GM12878 (cell line): Measurements from ENCODE around the gene PLEK2. TPM values are rescaled to one million over a fixed set of nuclear protein-coding genes. Genes with fewer than 3 reads are reported as not detected.

Experiments
- ATAC-seq: fragments of 200-7000 bp; cut with Tn5 transposase; 3 replicates; pipeline ENCODE4 v1.9.1; 2020; ENCODE audit warnings: mild to moderate bottlenecking, moderate library complexity
- BruUV-seq: library from RNA; stranded (reverse); fragments of 400-500 nt; replicated peaks from 2 replicates; lab custom pipeline; 2021; lab: Mats Ljungman, UMichigan
- CTCF ChIA-PET: fragments of 300-600 bp; sonication (Branson Sonifier 250); formaldehyde crosslinking; extraction: SDS; loops from one replicate; lab custom pipeline; 2021; ENCODE audit warnings: inconsistent platforms; lab: Yijun Ruan, JAX
- POLR2A ChIA-PET: fragments of 350-600 bp; formaldehyde crosslinking; extraction: SDS; loops from one replicate; lab custom pipeline; 2021; ENCODE audit warnings: inconsistent platforms; lab: Charles Lee
- RAD21 ChIA-PET: fragments of 300-600 bp; sonication (Branson Sonifier 250); formaldehyde crosslinking; loops from one replicate; lab custom pipeline; 2023; ENCODE audit warnings: antibody characterized with exemption; ENCODE audit not compliant: unreplicated experiment; lab: Charles Lee
- SMC1A ChIA-PET: fragments of 300-600 bp; sonication (Branson Sonifier 250); formaldehyde crosslinking; loops from one replicate; lab custom pipeline; 2023; ENCODE audit not compliant: unreplicated experiment, uncharacterized antibody; lab: Charles Lee
- DNase-seq: peaks from one replicate; pipeline ENCODE4 v3.0.0-alpha.2; 2011; ENCODE audit warnings: low read depth, low spot score
- FAIRE-seq: peaks from 3 replicates; lab custom pipeline; 2011; peaks lifted over from hg19 to GRCh38; lab: Jason Lieb, UNC
- H2AFZ ChIP-seq: 2 replicates; pipeline ENCODE4 v1.6.0; 2011; ENCODE audit warnings: low read depth, low read length, control low read depth; ENCODE audit not compliant: control insufficient read depth
- H3K27ac ChIP-seq: 2 replicates; pipeline ENCODE4 v1.5.1; 2011; ENCODE audit warnings: control low read depth; ENCODE audit not compliant: control insufficient read depth, insufficient read depth
- H3K27me3 ChIP-seq, 2 experiments: replicated peaks in 1 of 2; 2 replicates each; pipeline versions ENCODE4 v1.6.0 to v1.6.1; 2011; ENCODE audit warnings: low read length in 1 of 2; ENCODE audit not compliant: control insufficient read depth in 2 of 2, insufficient read depth in 2 of 2
- H3K36me3 ChIP-seq, 2 experiments: 2 replicates each; pipeline ENCODE4 v1.5.1; 2011; ENCODE audit warnings: low read length in 1 of 2; ENCODE audit not compliant: control insufficient read depth in 2 of 2, insufficient read depth in 2 of 2
- H3K4me1 ChIP-seq: 2 replicates; pipeline ENCODE4 v1.6.1; 2011; ENCODE audit warnings: mild to moderate bottlenecking, low read length, moderate library complexity, mixed read lengths; ENCODE audit not compliant: control insufficient read depth, insufficient read depth
- H3K4me2 ChIP-seq: 2 replicates; pipeline ENCODE4 v1.6.0; 2011; ENCODE audit warnings: control low read depth; ENCODE audit not compliant: control insufficient read depth, insufficient read depth
- H3K4me3 ChIP-seq: fragments of 200-600 bp; sonication (generic); 2 replicates; pipeline ENCODE4 v1.5.1; 2016
- H3K79me2 ChIP-seq: 2 replicates; pipeline ENCODE4 v1.6.0; 2011; ENCODE audit warnings: low read length; ENCODE audit not compliant: control insufficient read depth, insufficient read depth
- H3K9ac ChIP-seq: 2 replicates; pipeline ENCODE4 v1.8.0; 2011; ENCODE audit warnings: low read length, control low read depth, mixed read lengths; ENCODE audit not compliant: control insufficient read depth, insufficient read depth
- H3K9me3 ChIP-seq: replicated peaks from 3 replicates; pipeline ENCODE4 v1.5.1; 2011; ENCODE audit warnings: mild to moderate bottlenecking, low read length; ENCODE audit not compliant: control insufficient read depth, insufficient read depth
- H4K20me1 ChIP-seq: 2 replicates; pipeline ENCODE4 v1.6.0; 2011; ENCODE audit not compliant: control insufficient read depth, insufficient read depth
- BACH1 ChIP-seq: fragments of 450-650 bp; IDR thresholded peaks from 2 replicates; pipeline ENCODE4 v1.6.1; 2017; ENCODE audit warnings: mild to moderate bottlenecking, borderline replicate concordance
- CBX3 ChIP-seq: fragments of 200-600 bp; sonication (generic); IDR thresholded peaks from 2 replicates; pipeline ENCODE4 v1.6.1; 2016; ENCODE audit warnings: low read depth, borderline replicate concordance
- CHD1 ChIP-seq: IDR thresholded peaks from 2 replicates; pipeline ENCODE4 v1.6.1; 2012; ENCODE audit warnings: low read depth, low read length, improper control_type of control experiment
- CHD4 ChIP-seq: fragments of 200-600 bp; sonication (generic); IDR thresholded peaks from 2 replicates; pipeline ENCODE4 v1.6.1; 2016; ENCODE audit warnings: mild to moderate bottlenecking
- CREM ChIP-seq: IDR thresholded peaks from 2 replicates; pipeline ENCODE4 v1.6.1; 2014; ENCODE audit warnings: antibody characterized with exemption, low read depth
- EED ChIP-seq: sonication (generic); IDR thresholded peaks from 2 replicates; pipeline ENCODE4 v1.6.1; 2016; ENCODE audit warnings: antibody characterized with exemption, low read depth
- ETV6 ChIP-seq, 2 experiments: fragments of 450-650 bp in 1 of 2; IDR thresholded peaks in 1 of 2; conservative IDR thresholded peaks in 1 of 2; 2 replicates each; pipeline ENCODE4 v1.6.1; 2014; ENCODE audit warnings: antibody characterized with exemption in 1 of 2, borderline replicate concordance in 1 of 2, low read depth in 1 of 2, mild to moderate bottlenecking in 1 of 2, moderate library complexity in 1 of 2
- MAX ChIP-seq: IDR thresholded peaks from 2 replicates; pipeline ENCODE4 v1.6.1; 2012; ENCODE audit warnings: low read depth, low read length, improper control_type of control experiment
- POLR2A ChIP-seq: IDR thresholded peaks from 2 replicates; pipeline ENCODE4 v1.6.1; 2011; ENCODE audit warnings: low read depth, mild to moderate bottlenecking, low read length
- POLR2AphosphoS5 ChIP-seq: IDR thresholded peaks from 2 replicates; pipeline ENCODE4 v1.6.1; 2011; ENCODE audit warnings: mild to moderate bottlenecking, low read length, inconsistent platforms
- RB1 ChIP-seq: fragments of 450-650 bp; formaldehyde crosslinking; IDR thresholded peaks from 2 replicates; pipeline ENCODE4 v1.6.1; 2017; ENCODE audit warnings: mild to moderate bottlenecking, borderline replicate concordance
- SMC3 ChIP-seq: IDR thresholded peaks from 2 replicates; pipeline ENCODE4 v1.6.1; 2011; ENCODE audit warnings: low read length, improper control_type of control experiment, borderline replicate concordance
- STAT1 ChIP-seq: fragments of 450-650 bp; conservative IDR thresholded peaks from 2 replicates; pipeline ENCODE4 v1.6.1; 2014; ENCODE audit warnings: antibody characterized with exemption, mild to moderate bottlenecking
- TCF12 ChIP-seq: IDR thresholded peaks from 2 replicates; pipeline ENCODE4 v1.6.1; 2011; ENCODE audit warnings: low read depth, mild to moderate bottlenecking, low read length
- USF2 ChIP-seq: IDR thresholded peaks from 2 replicates; pipeline ENCODE4 v1.6.1; 2011; ENCODE audit warnings: low read depth, low read length, improper control_type of control experiment, borderline replicate concordance
- ZBTB33 ChIP-seq: fragments of 450-650 bp; IDR thresholded peaks from 2 replicates; pipeline ENCODE4 v1.6.1; 2017; ENCODE audit warnings: mild to moderate bottlenecking
- ZNF207 ChIP-seq: fragments of 450-650 bp; IDR thresholded peaks from 2 replicates; pipeline ENCODE4 v1.6.1; 2014; ENCODE audit warnings: antibody characterized with exemption, mild to moderate bottlenecking, borderline replicate concordance
- whole genome bisulfite sequencing: methylation state at CpG from one replicate; pipeline ENCODE4 v1.1.6; 2016; ENCODE audit warnings: low lambda C conversion rate; ENCODE audit not compliant: insufficient replicate concordance, insufficient coverage; ENCODE audit errors: missing lambda C conversion rate; 5-methylcytosine and 5-hydroxymethylcytosine counted together
- in situ Hi-C: fragments of 300-500 bp; cut with MboI; formaldehyde crosslinking; loops from 9 replicates; pipeline ENCODE4 v1.14.3; 2018; ENCODE audit warnings: mixed read lengths
- intact Hi-C: fragments of 100-400 bp; cut with micrococcal nuclease; formaldehyde crosslinking; loops from one replicate; pipeline ENCODE4 v1.14.2; 2022; ENCODE audit not compliant: unreplicated experiment
- polyA plus RNA-seq, 11 experiments: library from polyadenylated mRNA; depleted of rRNA in 4 of 11; unstranded in 6 of 11; stranded (reverse) in 5 of 11; fragments of >200 nt; fragmentation: Nextera tagmentation in 4 of 11; fragmentation: Illumina TruSeq in 1 of 11; extraction: Ambion mirVana in 4 of 11; extraction: Trizol in 1 of 11; gene quantifications; 1 replicate in 1 of 11; 2 replicates in 10 of 11; pipeline versions ENCODE4 v1.2.1 to v1.2.3, GENCODE V29; 2011 to 2016; ENCODE audit warnings: inconsistent platforms in 2 of 11, missing spikeins in 2 of 11, low read depth in 1 of 11
- total RNA-seq, 4 experiments: library from RNA; depleted of rRNA in 3 of 4; stranded (reverse); fragments of >200 nt in 3 of 4; fragmentation: Illumina TruSeq in 1 of 4; extraction: Trizol in 1 of 4; gene quantifications; 2 replicates each; pipeline versions ENCODE4 v1.2.1 to v1.2.3, GENCODE V29; 2013 to 2021

PLEK2 gene
- total and polyA plus RNA-seq, 10 of the 15 experiments (the other 5 are each of a cell fraction or from before 2014, with no cell fraction given), result 0.08 to 0.20 TPM; not detected in 8

- no peak for TF ChIP-seq MAX
- no peak for TF ChIP-seq SMC3
- no peak for TF ChIP-seq TCF12
Observed at GRCh38 chr14:67429510-67430205, 17.7 kb upstream of the PLEK2 start (continued).

- Histone ChIP-seq H2AFZ (no peak overlapping the region), H3K27me3 (peaks cover 0 to 6% of the 10 kb centered on the region in 2 experiments; a peak in 2 of 4 replicates), H3K79me2 (no peaks in the 10 kb centered on the region), H3K36me3 (no peaks in the 10 kb centered on the region), H3K9ac (no peak overlapping the region), H4K20me1 (no peaks in the 10 kb centered on the region), H3K4me2 (no peak overlapping the region), H3K4me1 (no peaks in the 10 kb centered on the region), H3K4me3 (no peak overlapping the region), H3K9me3 (no peaks in the 10 kb centered on the region), H3K27ac (no peak overlapping the region)
- intact Hi-C loops, result no loop called here
- FAIRE-seq, result no peak
- RAD21 ChIA-PET, result interaction anchor here (1.1 to 8.8 kb wide), 14 partner anchors 9 to 280 kb away, joined by 3 to 176 read pairs (median 4); partner anchors contain the start of gene TMEM229B
- in situ Hi-C loops, result loop anchor here (5.0 to 10.0 kb wide), 2 partner anchors 139 to 276 kb away; partner anchors contain the start of gene RDH12
- no TSS peak for BruUV-seq
- SMC1A ChIA-PET, result interaction anchor here (0.6 to 10.2 kb wide), 19 partner anchors 10 to 275 kb away, joined by 3 to 185 read pairs (median 5); partner anchors contain the start of genes ARG2, PIGH and RDH12
- TF ChIP-seq CHD4, result no peak
- TF ChIP-seq ZBTB33, result no peak
- TF ChIP-seq CBX3, result no peak
- TF ChIP-seq BACH1, result no peak
- TF ChIP-seq ETV6 (conservative IDR thresholded peaks at IDR 0.05 in 1 of 2, IDR thresholded peaks at IDR 0.05 in 1 of 2; ENCODE audit: borderline replicate concordance in 1 of 2, low read depth in 1 of 2), result no peak
- TF ChIP-seq CHD1, result no peak
- TF ChIP-seq POLR2A, result no peak
- no peak for TF ChIP-seq STAT1
- no peak for TF ChIP-seq ZNF207
- TF ChIP-seq RB1, result no peak
- no peak for TF ChIP-seq CREM
- TF ChIP-seq POLR2AphosphoS5, result no peak
- no peak for TF ChIP-seq USF2
- no peak for TF ChIP-seq EED
- no peak for DNase-seq
- CTCF ChIA-PET, result interaction anchor here (0.6 to 21.1 kb wide), 26 partner anchors 8 to 286 kb away, joined by 3 to 583 read pairs (median 7); partner anchors contain the start of genes RDH12 and TMEM229B
- 53% methylated on average over 7 of the region's 7 CpGs for WGBS
- no peak for ATAC-seq
- POLR2A ChIA-PET, result interaction anchor here (0.7 kb wide), 3 partner anchors 139 to 339 kb away, joined by 3 to 5 read pairs (median 5); no protein-coding TSS in a partner anchor
Observed at GRCh38 chr14:67428501-67429031, 16.6 kb upstream of the PLEK2 start.
